Retina (tissue), 1 donor: ENCODE results near the gene RUNX3.

ENCODE experiments used
- DNase-seq: peaks from one replicate; pipeline ENCODE4 v3.0.0-alpha.2; 2016

Gene RUNX3

DNA sequence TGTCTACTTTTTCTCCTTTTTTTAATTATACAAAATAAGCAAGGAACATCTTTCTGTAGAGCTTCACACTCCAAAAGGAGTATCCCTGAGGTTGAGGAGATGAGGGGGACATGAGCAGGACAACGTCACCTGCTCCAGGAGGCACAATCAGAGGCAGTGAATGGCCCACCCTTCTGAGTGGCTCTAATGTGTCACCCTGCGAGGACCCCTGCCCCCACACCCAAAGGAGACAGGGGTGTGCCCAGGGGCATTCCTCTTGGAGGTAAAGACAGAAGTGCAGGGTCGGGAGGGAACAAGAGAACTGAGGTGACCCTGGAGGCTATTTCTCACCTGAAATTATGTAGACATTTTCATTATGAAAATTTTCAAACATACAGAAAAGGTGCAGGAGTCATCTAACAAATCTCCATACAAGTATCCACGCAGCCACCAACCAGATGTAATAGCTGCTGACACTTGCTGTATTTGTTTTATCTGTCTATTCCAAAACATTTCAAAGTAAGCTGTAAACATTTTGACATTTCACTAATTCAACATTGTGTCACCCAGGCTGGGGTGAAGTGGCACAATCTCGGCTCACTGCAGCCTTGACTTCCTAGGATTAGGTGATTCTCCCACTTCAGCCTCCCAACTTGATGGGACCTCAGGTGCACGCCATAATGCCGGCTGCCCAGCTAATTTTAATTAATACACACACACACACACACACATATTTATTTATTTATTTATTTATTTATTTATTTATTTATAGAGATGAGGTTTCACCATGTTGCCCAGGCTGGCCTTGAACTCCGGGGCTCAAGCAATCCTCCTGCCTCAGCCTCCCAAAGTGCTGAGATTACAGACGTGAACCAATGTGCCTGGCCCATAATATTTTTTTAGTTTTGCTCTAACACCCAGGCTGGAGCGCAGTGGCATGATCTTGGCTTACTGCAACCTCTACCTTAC, 70.7 kb downstream of the RUNX3 start:
- DNase-seq: no peak

- DNase-seq: no peak
Observed at GRCh38 chr1:24858277-24858676, 71.8 kb downstream of the RUNX3 start.

GRCh38 chr1:24857507-24858133, 72.5 kb downstream of the RUNX3 start:
- DNase-seq: no peak

DNA sequence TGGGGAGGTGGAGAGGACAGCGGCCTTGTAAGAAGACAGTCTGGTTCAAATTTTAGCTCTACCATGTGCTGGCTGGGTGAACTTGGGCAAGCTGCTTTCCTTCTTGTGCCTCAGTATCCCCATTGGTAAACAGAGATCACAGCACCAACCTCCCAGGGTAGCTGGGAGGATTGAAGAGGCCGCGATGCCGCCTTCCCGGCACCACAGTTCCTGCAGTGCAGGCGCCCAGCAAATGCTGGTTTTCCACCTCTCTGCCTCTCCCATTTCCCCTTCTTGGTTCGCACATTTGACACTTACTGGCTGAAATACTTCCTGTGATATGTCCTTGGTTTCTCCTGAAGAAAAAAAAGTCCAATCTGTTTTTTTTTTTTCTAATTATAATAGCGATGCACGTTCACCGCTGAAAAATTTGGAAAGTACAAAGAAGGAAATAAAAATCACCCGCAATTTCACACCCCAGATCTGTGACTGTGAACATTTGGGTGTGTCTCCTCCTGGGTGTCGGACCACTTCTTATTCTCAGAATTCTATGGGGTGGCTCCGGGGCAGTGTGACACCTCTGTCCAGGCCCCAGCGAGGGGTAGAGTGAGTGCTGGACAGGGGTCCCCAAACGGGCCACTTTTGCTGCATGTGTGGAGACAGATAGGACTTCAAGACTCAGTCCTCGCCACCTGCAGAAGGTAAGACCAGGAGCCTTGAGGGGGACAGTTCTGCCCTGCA, 73.1 kb downstream of the RUNX3 start:
- DNase-seq: no peak

DNA sequence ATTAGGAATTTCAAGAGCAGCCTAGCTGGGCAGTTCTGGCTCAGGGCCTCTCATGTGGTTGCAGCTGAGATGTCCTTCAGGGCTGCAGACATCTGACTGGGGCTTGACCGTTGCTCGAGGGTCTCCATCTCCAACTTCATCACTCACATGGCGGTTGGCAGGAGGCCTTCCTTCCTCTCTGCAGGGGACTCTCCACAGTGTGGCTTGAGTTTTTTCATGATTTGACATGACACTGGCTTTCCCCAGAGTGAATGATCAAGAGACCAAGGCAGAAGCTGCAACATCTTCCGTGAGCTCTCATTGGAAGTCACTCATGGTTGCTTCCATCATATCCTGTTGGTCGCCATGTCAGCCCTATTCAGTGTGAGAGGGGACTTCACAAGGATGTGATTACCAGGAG, 74.6 kb downstream of the RUNX3 start:
- DNase-seq: no peak

DNA sequence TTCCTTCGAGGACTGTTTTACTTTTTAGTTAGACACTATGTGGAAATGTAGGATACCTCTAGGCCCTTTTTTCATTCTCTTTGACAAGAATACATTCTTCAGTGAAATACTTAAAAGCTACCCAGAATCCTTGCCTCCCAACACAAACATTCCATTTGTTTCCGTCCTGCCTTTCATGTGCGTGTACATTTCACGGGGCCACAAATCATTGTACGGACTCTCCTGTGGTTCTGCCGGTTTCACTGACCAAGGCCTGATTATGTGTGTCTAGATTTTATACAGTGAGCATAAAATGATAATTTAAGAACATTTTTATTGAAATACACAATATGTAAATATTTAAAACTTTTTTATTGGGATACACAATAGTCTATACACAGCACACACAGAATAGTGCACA, 76.4 kb downstream of the RUNX3 start:
- no peak for DNase-seq

DNA sequence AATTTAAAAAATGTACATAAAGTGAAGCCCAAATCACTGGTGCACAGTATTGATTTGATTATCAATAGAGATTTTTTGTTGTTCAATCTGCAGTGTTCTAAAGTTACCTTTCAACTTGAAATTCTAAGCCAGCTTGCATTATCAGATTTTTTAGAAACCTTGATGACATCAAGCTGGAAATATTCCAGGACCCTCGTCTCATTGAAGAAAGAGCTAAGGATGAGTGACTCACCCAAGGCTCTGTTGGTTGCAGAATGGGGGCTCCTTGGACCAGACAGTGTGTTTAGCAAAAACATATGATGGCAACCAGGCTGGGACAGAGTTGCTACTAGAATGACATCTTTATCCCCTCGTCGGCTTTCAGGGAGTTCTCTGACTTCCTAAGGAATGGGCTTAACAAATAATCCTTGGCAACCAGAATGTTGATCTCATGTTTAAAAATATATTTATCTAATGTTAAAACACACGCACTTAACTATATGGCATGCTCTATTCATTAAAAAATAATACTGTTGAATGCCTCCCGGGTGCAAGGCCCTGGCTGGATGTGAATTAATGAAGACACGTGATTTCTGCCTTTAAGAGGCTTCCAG, 79.7 kb downstream of the RUNX3 start:
- no peak for DNase-seq

DNA sequence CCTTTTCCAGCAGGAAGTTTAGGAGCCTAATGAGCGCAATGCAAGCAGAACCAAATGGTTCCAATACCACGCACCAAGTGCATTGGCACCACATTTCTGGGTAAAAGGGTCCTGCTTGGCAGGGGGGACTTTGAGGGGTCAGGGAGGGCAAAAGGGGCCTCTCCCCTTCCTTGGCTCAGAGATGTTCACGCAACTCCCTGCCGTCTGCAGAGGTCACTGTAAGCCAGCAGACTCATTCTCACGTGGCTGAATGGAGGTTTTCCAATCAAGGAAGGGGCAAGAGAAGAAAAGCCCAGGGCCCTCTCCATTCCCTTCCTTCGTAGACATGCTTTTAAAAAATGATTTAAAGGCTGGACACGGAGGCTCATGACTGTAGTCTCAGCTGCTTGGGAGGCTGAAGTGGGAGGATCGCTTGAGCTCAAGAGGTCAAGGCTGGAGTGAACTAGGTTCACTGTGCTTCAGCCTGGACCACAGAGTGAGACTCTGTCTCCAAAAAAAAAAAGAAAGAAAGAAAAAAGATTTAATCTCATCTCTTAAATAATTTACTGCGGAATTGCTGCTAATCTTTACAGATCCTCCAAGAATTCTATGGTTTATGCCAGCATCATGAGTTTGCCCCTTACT, 80.3 kb downstream of the RUNX3 start:
- DNase-seq: peak; percentile 56
